Muscle of arm (tissue), 12 donors: ENCODE data around the gene MXD4. TPM values are rescaled to one million over a fixed set of nuclear protein-coding genes. Genes with fewer than 3 reads are reported as not detected.
A peak's percentile ranks its signal among the peaks of the same experiment; 100 is the strongest.

Experiments
- DNase-seq: peaks from one replicate; pipeline ENCODE4 v3.0.0-alpha.2; 2013
- polyA plus RNA-seq, 12 donors: library from polyadenylated mRNA; unstranded; fragments of 120-200 nt; gene quantifications; one replicate each; pipeline ENCODE4 v1.2.1, GENCODE V29; 2013; ENCODE audit not compliant: insufficient read length in 12 of 12

Gene MXD4
- polyA plus RNA-seq, 12 donors: 42.1 to 72.4 (median 50.0) TPM; not detected in 1

GRCh38 chr4:2266181-2266580 is 4.3 kb upstream of the MXD4 start:
- peak; percentile 67 for DNase-seq

- DNase-seq: no peak
Observed at GRCh38 chr4:2265113-2266110, 3.5 kb upstream of the MXD4 start.

- no peak for DNase-seq
Observed at GRCh38 chr4:2264481-2265041, 2.7 kb upstream of the MXD4 start.

- no peak for DNase-seq
Observed at GRCh38 chr4:2263926-2264321, 2.0 kb upstream of the MXD4 start.

- no peak for DNase-seq
Observed at GRCh38 chr4:2262944-2263250, 988 bp upstream of the MXD4 start.

- peak; percentile 99 for DNase-seq
Observed at GRCh38 chr4:2262145-2262943, 435 bp upstream of the MXD4 start.

GRCh38 chr4:2261110-2261852 is 628 bp downstream of the MXD4 start:
- DNase-seq: no peak

- no peak for DNase-seq
Observed at GRCh38 chr4:2260344-2261109, 1.4 kb downstream of the MXD4 start.

- DNase-seq: no peak
Observed at GRCh38 chr4:2259541-2260343, 2.2 kb downstream of the MXD4 start.

- DNase-seq: no peak
Observed at GRCh38 chr4:2259036-2259540, 2.8 kb downstream of the MXD4 start.

GRCh38 chr4:2258091-2259035 is 3.5 kb downstream of the MXD4 start:
- DNase-seq: no peak

GRCh38 chr4:2257361-2258081 is 4.4 kb downstream of the MXD4 start:
- no peak for DNase-seq

GRCh38 chr4:2256781-2257191 is 5.1 kb downstream of the MXD4 start:
- DNase-seq: no peak

GRCh38 chr4:2256156-2256731 is 5.7 kb downstream of the MXD4 start:
- DNase-seq: no peak

GRCh38 chr4:2255501-2256155 is 6.3 kb downstream of the MXD4 start:
- no peak for DNase-seq

GRCh38 chr4:2254665-2255500 is 7.0 kb downstream of the MXD4 start:
- DNase-seq: no peak
